Activated CD8-positive, alpha-beta T cell treated with anti-CD3 and anti-CD28 coated beads for 36 hours (primary cell): ENCODE results near the gene CWH43. TPM values are rescaled to one million over a fixed set of nuclear protein-coding genes. Genes with fewer than 3 reads are reported as not detected.
"Not testable (repeated sequence)": the region's sequence is repeated elsewhere in the genome, so short reads cannot be mapped to it uniquely, and the experiment has no call there.

Experiments
- ATAC-seq: fragments of 200-7000 bp; cut with Tn5 transposase; one replicate; pipeline ENCODE4 v1.10.0; 2021; ENCODE audit warnings: mild to moderate bottlenecking, moderate library complexity
- CTCF ChIA-PET: fragments of 350-600 bp; sonication (Branson Sonifier 250); formaldehyde crosslinking; loops from one replicate; lab custom pipeline; 2021; ENCODE audit warnings: antibody characterized with exemption; lab: Charles Lee
- POLR2A ChIA-PET: fragments of 350-600 bp; sonication (Branson Sonifier 250); formaldehyde crosslinking; loops from one replicate; lab custom pipeline; 2021; ENCODE audit warnings: antibody characterized with exemption; lab: Charles Lee
- DNase-seq: peaks from one replicate; pipeline ENCODE4 v3.0.0-alpha.2; 2020
- H3K27ac Mint-ChIP-seq: one replicate; pipeline ENCODE4 v1.8.0; 2021; ENCODE audit warnings: mild to moderate bottlenecking, mixed read lengths
- H3K27me3 Mint-ChIP-seq: one replicate; pipeline ENCODE4 v1.8.0; 2021; ENCODE audit warnings: mixed read lengths
- H3K36me3 Mint-ChIP-seq: one replicate; pipeline ENCODE4 v1.8.0; 2021; ENCODE audit warnings: low read depth, mixed read lengths
- H3K4me1 Mint-ChIP-seq: one replicate; pipeline ENCODE4 v1.8.0; 2021; ENCODE audit warnings: low read depth, mixed read lengths
- H3K4me3 Mint-ChIP-seq: one replicate; pipeline ENCODE4 v1.8.0; 2021; ENCODE audit warnings: mild to moderate bottlenecking, moderate library complexity, mixed read lengths
- H3K9me3 Mint-ChIP-seq: one replicate; pipeline ENCODE4 v1.8.0; 2021; ENCODE audit warnings: mixed read lengths
- intact Hi-C: fragments of 100-400 bp; cut with micrococcal nuclease; formaldehyde crosslinking; loops from one replicate; pipeline ENCODE4 v1.10.0; 2022
- total RNA-seq, 2 experiments: library from RNA; stranded (reverse); gene quantifications; one replicate each; pipeline ENCODE4 v1.2.3, GENCODE V29; 2021
- TF ChIP-seq, protein P1 (sequence below): fragments of 200-600 bp; IDR thresholded peaks from one replicate; pipeline ENCODE4 v1.8.0; 2022; ENCODE audit warnings: antibody characterized with exemption, mild to moderate bottlenecking

CWH43 gene
- total RNA-seq, 2 experiments from 2014 or later, result not detected

DNA sequence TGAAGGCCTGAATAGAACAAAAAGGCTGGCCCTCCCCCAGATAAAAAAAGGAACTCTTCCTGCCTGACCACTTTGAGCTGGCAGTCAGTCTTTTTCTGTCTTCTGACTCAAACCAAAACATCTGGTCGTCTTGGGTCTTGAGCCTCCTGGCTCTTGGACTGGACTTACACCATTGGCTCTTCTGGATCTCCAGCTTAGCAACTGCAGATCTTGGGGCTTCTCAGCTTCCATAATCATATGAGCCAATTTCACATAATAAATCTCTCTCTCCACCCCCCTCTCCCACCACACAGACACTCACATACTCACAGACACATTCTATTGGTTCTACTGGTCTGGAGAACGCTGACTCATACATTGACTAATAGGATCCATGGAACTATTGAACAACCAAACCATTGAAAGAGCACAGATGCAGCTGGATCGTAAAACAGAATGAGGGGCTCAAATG lies 15.6 kb upstream of the CWH43 start:
- Mint-ChIP-seq H3K4me3 (no peak overlapping the region), H3K9me3 (no peaks in the 10 kb centered on the region), H3K27ac (no peak overlapping the region), H3K4me1 (no peaks in the 10 kb centered on the region), H3K27me3 (peaks cover 1% of the 10 kb centered on the region), H3K36me3 (no peaks in the 10 kb centered on the region)
- ChIA-PET POLR2A (no interaction called here), CTCF (no interaction called here)
- DNase-seq (peak; percentile 6), ATAC-seq (peak; percentile 39)
- TF ChIP-seq, protein P1, sequence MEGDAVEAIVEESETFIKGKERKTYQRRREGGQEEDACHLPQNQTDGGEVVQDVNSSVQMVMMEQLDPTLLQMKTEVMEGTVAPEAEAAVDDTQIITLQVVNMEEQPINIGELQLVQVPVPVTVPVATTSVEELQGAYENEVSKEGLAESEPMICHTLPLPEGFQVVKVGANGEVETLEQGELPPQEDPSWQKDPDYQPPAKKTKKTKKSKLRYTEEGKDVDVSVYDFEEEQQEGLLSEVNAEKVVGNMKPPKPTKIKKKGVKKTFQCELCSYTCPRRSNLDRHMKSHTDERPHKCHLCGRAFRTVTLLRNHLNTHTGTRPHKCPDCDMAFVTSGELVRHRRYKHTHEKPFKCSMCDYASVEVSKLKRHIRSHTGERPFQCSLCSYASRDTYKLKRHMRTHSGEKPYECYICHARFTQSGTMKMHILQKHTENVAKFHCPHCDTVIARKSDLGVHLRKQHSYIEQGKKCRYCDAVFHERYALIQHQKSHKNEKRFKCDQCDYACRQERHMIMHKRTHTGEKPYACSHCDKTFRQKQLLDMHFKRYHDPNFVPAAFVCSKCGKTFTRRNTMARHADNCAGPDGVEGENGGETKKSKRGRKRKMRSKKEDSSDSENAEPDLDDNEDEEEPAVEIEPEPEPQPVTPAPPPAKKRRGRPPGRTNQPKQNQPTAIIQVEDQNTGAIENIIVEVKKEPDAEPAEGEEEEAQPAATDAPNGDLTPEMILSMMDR, result no peak
- intact Hi-C loops, result no loop called here

- no peak overlapping the region for H3K4me3 Mint-ChIP-seq
- peaks cover 7% of the 10 kb centered on the region for H3K27me3 Mint-ChIP-seq
- ChIA-PET POLR2A (no interaction called here), CTCF (interaction anchor here (1.3 kb wide), 1 partner anchor 15 kb away, joined by 3 read pairs; no protein-coding TSS in a partner anchor)
- DNase-seq (no peak), ATAC-seq (no peak)
- H3K36me3 Mint-ChIP-seq, result no peaks in the 10 kb centered on the region
- no peaks in the 10 kb centered on the region for H3K4me1 Mint-ChIP-seq
- no peaks in the 10 kb centered on the region for H3K9me3 Mint-ChIP-seq
- TF ChIP-seq, protein P1, result no peak
- no peak overlapping the region for H3K27ac Mint-ChIP-seq
- intact Hi-C loops, result no loop called here
Observed at GRCh38 chr4:48974979-48975640, 11.0 kb upstream of the CWH43 start.

- ChIA-PET POLR2A (no interaction called here), CTCF (interaction anchor here (1.3 kb wide), 1 partner anchor 14 kb away, joined by 3 read pairs; no protein-coding TSS in a partner anchor)
- Mint-ChIP-seq H3K4me3 (no peak overlapping the region), H3K27me3 (peaks cover 7% of the 10 kb centered on the region), H3K27ac (no peak overlapping the region), H3K36me3 (no peaks in the 10 kb centered on the region), H3K9me3 (no peaks in the 10 kb centered on the region), H3K4me1 (no peaks in the 10 kb centered on the region)
- DNase-seq (no peak), ATAC-seq (no peak)
- TF ChIP-seq, protein P1, result no peak
- intact Hi-C loops, result no loop called here
Observed at GRCh38 chr4:48976041-48976440, 10.0 kb upstream of the CWH43 start.

GRCh38 chr4:48979914-48980579 lies 6.0 kb upstream of the CWH43 start:
- Mint-ChIP-seq H3K9me3 (peaks cover 1% of the 10 kb centered on the region), H3K27me3 (peaks cover 26% of the 10 kb centered on the region), H3K36me3 (no peaks in the 10 kb centered on the region), H3K4me1 (no peaks in the 10 kb centered on the region), H3K4me3 (no peak overlapping the region), H3K27ac (no peak overlapping the region)
- ChIA-PET POLR2A (no interaction called here), CTCF (no interaction called here)
- no peak for DNase-seq
- TF ChIP-seq, protein P1, result no peak
- no peak for ATAC-seq
- intact Hi-C loops, result no loop called here

GRCh38 chr4:48984005-48984404 lies 2.1 kb upstream of the CWH43 start:
- H3K36me3 Mint-ChIP-seq, H3K27ac Mint-ChIP-seq, intact Hi-C loops, DNase-seq, POLR2A ChIA-PET, H3K9me3 Mint-ChIP-seq, CTCF ChIA-PET, ATAC-seq, H3K4me3 Mint-ChIP-seq, H3K4me1 Mint-ChIP-seq: not testable (repeated sequence)
- peaks cover 40% of the 10 kb centered on the region for H3K27me3 Mint-ChIP-seq
